Hepatocyte (in vitro differentiated cells): Measurements from ENCODE around the gene NFIA. TPM values are rescaled to one million over a fixed set of nuclear protein-coding genes. Genes with fewer than 3 reads are reported as not detected.

ENCODE experiments used
- DNase-seq: peaks from one replicate; pipeline ENCODE4 v3.0.0-alpha.2; 2016; ENCODE audit warnings: low spot score
- H2AFZ ChIP-seq: fragments of 200-600 bp; sonication (generic); 2 replicates; pipeline ENCODE4 v1.6.0; 2016; ENCODE audit warnings: antibody characterized with exemption, mild to moderate bottlenecking
- H3K27ac ChIP-seq: fragments of 200-600 bp; sonication (generic); 2 replicates; pipeline ENCODE4 v1.5.1; 2016; ENCODE audit warnings: mild to moderate bottlenecking
- H3K27me3 ChIP-seq: fragments of 200-600 bp; sonication (generic); 2 replicates; pipeline ENCODE4 v1.6.1; 2016
- H3K36me3 ChIP-seq: fragments of 200-600 bp; sonication (generic); replicated peaks from 2 replicates; pipeline ENCODE4 v1.5.1; 2016; ENCODE audit warnings: low read depth; ENCODE audit not compliant: insufficient read depth
- H3K4me1 ChIP-seq: fragments of 200-600 bp; sonication (generic); 2 replicates; pipeline ENCODE4 v1.5.1; 2016; ENCODE audit warnings: mild to moderate bottlenecking, moderate library complexity; ENCODE audit not compliant: insufficient read depth
- H3K4me2 ChIP-seq: fragments of 200-600 bp; sonication (generic); 2 replicates; pipeline ENCODE4 v1.6.0; 2016
- H3K4me3 ChIP-seq: fragments of 200-600 bp; sonication (generic); 2 replicates; pipeline ENCODE4 v1.5.1; 2016; ENCODE audit warnings: mild to moderate bottlenecking
- H3K79me2 ChIP-seq: fragments of 200-600 bp; sonication (generic); 2 replicates; pipeline ENCODE4 v1.6.0; 2017; ENCODE audit warnings: mild to moderate bottlenecking
- H3K9me2 ChIP-seq: fragments of 200-600 bp; sonication (generic); replicated peaks from 2 replicates; pipeline ENCODE4 v1.6.0; 2017; ENCODE audit warnings: mild to moderate bottlenecking; ENCODE audit not compliant: insufficient read depth
- H3K9me3 ChIP-seq: fragments of 200-600 bp; sonication (generic); 2 replicates; pipeline ENCODE4 v1.5.1; 2016; ENCODE audit warnings: low read depth, mild to moderate bottlenecking
- H4K20me1 ChIP-seq: fragments of 200-600 bp; sonication (generic); 2 replicates; pipeline ENCODE4 v1.6.0; 2016; ENCODE audit warnings: mild to moderate bottlenecking; ENCODE audit not compliant: insufficient read depth, poor library complexity, severe bottlenecking
- EZH2 ChIP-seq: fragments of 200-600 bp; sonication (generic); IDR thresholded peaks from 2 replicates; pipeline ENCODE4 v1.6.1; 2016; ENCODE audit warnings: antibody characterized with exemption, mild to moderate bottlenecking, borderline replicate concordance
- EZH2phosphoT487 ChIP-seq: fragments of 200-600 bp; sonication (generic); IDR thresholded peaks from one replicate; pipeline ENCODE4 v1.6.1; 2018; ENCODE audit warnings: antibody characterized with exemption, mild to moderate bottlenecking, low read depth, moderate library complexity; ENCODE audit not compliant: unreplicated experiment, severe bottlenecking
- WGBS: methylation state at CpG from one replicate; pipeline ENCODE4 v1.1.6; 2016; ENCODE audit warnings: low lambda C conversion rate; ENCODE audit errors: missing lambda C conversion rate; 5-methylcytosine and 5-hydroxymethylcytosine counted together
- polyA plus RNA-seq: library from polyadenylated mRNA; unstranded; fragments of >200 nt; fragmentation: Nextera tagmentation; extraction: Ambion mirVana; gene quantifications from 2 replicates; pipeline ENCODE4 v1.2.1, GENCODE V29; 2016
- total RNA-seq: library from RNA; depleted of rRNA; stranded (reverse); fragments of >200 nt; gene quantifications from 2 replicates; pipeline ENCODE4 v1.2.3, GENCODE V29; 2014
- TF ChIP-seq, protein P1 (sequence below): fragments of 200-600 bp; sonication (generic); IDR thresholded peaks from 2 replicates; pipeline ENCODE4 v1.5.1; 2016; ENCODE audit warnings: antibody characterized with exemption, mild to moderate bottlenecking; ENCODE audit not compliant: poor library complexity

Gene NFIA
- total and polyA plus RNA-seq, 2 experiments from 2014 or later = 15.1 to 18.2 TPM

- Histone ChIP-seq H3K4me2 (no peak overlapping the region), H3K27me3 (no peaks in the 10 kb centered on the region), H3K27ac (no peak overlapping the region), H3K79me2 (peaks cover 3% of the 10 kb centered on the region), H3K9me2 (no peaks in the 10 kb centered on the region), H3K4me3 (no peak overlapping the region), H4K20me1 (no peaks in the 10 kb centered on the region), H3K4me1 (no peaks in the 10 kb centered on the region), H2AFZ (no peak overlapping the region), H3K9me3 (no peaks in the 10 kb centered on the region), H3K36me3 (no peaks in the 10 kb centered on the region)
- DNase-seq = no peak
- TF ChIP-seq, protein P1, sequence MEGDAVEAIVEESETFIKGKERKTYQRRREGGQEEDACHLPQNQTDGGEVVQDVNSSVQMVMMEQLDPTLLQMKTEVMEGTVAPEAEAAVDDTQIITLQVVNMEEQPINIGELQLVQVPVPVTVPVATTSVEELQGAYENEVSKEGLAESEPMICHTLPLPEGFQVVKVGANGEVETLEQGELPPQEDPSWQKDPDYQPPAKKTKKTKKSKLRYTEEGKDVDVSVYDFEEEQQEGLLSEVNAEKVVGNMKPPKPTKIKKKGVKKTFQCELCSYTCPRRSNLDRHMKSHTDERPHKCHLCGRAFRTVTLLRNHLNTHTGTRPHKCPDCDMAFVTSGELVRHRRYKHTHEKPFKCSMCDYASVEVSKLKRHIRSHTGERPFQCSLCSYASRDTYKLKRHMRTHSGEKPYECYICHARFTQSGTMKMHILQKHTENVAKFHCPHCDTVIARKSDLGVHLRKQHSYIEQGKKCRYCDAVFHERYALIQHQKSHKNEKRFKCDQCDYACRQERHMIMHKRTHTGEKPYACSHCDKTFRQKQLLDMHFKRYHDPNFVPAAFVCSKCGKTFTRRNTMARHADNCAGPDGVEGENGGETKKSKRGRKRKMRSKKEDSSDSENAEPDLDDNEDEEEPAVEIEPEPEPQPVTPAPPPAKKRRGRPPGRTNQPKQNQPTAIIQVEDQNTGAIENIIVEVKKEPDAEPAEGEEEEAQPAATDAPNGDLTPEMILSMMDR = no peak
- TF ChIP-seq EZH2phosphoT487 (no peak), EZH2 (no peak)
- 94% methylated on average over 5 of the region's 5 CpGs for WGBS
These were observed 191.5 kb downstream of the NFIA start for GRCh38 chr1:61273861-61274260.

GRCh38 chr1:61274939-61275338, 192.6 kb downstream of the NFIA start:
- Histone ChIP-seq H3K9me2 (no peaks in the 10 kb centered on the region), H3K4me3 (no peak overlapping the region), H3K27ac (no peak overlapping the region), H2AFZ (no peak overlapping the region), H3K9me3 (no peaks in the 10 kb centered on the region), H4K20me1 (no peaks in the 10 kb centered on the region), H3K79me2 (peaks cover 3% of the 10 kb centered on the region), H3K4me2 (no peak overlapping the region), H3K4me1 (no peaks in the 10 kb centered on the region), H3K36me3 (no peaks in the 10 kb centered on the region), H3K27me3 (no peaks in the 10 kb centered on the region)
- DNase-seq = no peak
- WGBS = 86% methylated on average over 7 of the region's 7 CpGs
- no peak for TF ChIP-seq EZH2phosphoT487
- TF ChIP-seq, protein P1 = no peak
- no peak for TF ChIP-seq EZH2

DNA sequence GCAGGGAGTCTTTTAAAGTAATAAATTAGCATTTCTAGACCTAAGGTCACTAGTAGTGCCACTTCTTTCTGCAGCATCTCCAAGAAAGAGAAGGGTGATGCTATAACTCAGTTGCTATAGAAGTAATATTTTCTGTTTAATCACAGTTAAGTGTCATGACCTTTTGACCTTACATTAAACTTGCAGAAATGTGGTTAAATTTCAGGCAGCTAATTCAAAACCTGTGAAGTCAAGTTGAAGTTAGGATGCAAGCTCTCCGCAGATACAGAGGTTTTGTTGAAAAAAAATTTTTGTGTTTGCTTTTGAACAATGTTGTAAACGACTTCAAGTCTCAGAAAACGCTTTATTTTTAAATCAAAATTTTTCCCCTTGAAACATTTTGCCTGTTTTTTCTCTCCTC, 193.9 kb downstream of the NFIA start:
- Histone ChIP-seq H3K27me3 (no peaks in the 10 kb centered on the region), H3K4me2 (no peak overlapping the region), H3K27ac (no peak overlapping the region), H3K36me3 (no peaks in the 10 kb centered on the region), H3K4me3 (no peak overlapping the region), H3K4me1 (no peaks in the 10 kb centered on the region), H3K9me2 (no peaks in the 10 kb centered on the region), H3K79me2 (peaks cover 3% of the 10 kb centered on the region), H3K9me3 (no peaks in the 10 kb centered on the region), H2AFZ (no peak overlapping the region), H4K20me1 (no peaks in the 10 kb centered on the region)
- no peak for TF ChIP-seq EZH2
- TF ChIP-seq, protein P1 = no peak
- no peak for TF ChIP-seq EZH2phosphoT487
- DNase-seq = no peak
- WGBS = 95% methylated on average over 3 of the region's 3 CpGs
